GM19452 (cell line): ENCODE measurements around the gene TMEM37.

Experiments
- ATAC-seq: cut with Tn5 transposase; IDR thresholded peaks from one replicate; pipeline ENCODE4 v1.9.1; 2021; ENCODE audit not compliant: unreplicated experiment

TMEM37 gene

DNA sequence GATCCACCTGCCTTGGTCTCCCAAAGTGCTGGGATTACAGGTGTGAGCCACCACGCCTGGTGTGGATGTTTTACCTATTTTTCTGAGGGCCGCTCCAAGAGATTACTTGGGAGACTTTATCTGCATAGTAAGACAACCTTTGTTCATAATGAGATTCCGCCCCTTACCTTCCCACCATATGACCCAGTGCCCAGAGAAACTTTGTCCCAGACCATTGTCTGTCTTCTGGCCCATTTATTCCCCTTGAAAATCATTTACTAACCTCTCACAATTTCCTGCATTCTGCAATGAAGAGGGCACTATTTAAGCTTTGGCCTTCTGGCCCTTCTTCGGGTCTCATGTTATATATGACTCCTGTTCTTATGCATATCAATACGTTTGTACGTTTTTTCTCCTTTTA is 13.7 kb upstream of the TMEM37 start:
- ATAC-seq: no peak

DNA sequence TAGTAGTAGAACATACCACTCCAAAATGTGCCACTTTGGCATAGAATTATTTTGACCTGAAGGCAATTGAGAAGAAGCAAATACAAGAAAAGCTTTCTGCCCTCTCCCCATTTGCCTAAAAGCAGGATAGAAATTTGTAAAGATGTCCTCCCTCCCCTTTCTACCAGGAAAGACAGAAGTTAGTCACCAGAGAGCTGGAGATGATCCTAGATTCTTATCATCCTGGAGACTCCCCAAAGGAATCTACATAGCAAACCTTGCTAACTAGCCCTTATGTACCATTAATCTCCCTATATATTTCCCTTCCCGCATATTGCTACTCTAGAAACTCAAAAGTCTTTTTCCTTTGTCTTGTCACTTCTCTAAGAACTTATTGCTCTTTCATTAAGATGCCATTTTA is 12.6 kb upstream of the TMEM37 start:
- no peak for ATAC-seq

DNA sequence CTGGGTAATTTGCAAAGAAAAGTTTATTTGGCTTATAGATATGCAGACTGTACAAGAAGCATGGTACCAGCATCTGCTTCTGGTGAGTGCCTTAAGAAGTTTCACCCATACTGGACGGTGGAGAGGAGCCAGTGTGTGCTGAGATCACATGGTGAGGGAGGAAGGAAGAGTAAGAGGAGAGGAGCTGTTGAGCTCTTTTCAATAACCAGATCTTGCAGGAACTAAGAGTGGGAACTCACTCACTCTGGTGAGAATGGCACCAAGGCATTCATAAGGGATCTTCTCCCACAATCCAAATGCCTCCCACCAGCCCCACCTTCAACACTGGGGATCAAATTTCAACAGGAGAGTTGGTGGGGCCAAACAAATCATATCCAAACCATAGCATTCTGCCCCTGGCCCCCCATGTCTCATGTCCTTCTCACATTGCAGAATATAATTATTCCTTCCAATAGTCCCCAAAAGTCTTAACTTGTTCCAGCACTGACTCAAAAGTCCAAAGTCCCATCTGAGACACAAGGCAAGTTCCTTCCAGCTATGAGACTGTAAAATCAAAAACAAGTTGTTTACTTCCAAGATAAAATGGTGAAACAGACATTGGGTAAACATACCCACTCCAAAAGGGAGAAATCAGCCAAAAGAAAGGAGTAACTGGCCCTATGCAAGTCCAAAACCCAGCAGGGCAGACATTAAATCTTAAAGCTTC is 11.7 kb upstream of the TMEM37 start:
- no peak for ATAC-seq

DNA sequence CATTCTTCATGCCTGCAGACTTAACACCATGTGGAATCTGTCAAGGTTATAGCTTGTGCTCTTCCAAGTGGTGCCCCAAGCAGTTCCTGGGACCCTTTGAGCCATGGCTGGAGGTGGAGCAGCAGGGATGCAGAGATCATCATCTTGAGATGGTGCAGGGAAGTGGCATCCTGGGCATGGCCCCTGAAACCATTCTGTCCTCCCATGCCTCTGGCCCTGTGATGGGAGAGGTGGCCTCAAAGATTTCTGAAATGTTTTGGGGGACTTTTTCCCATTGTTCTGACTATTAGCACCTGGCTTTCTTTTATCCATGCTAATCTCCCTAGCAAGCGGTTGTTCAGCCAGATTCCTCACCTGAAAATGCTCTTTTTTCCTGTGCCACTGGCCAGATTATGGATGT is 10.3 kb upstream of the TMEM37 start:
- no peak for ATAC-seq

DNA sequence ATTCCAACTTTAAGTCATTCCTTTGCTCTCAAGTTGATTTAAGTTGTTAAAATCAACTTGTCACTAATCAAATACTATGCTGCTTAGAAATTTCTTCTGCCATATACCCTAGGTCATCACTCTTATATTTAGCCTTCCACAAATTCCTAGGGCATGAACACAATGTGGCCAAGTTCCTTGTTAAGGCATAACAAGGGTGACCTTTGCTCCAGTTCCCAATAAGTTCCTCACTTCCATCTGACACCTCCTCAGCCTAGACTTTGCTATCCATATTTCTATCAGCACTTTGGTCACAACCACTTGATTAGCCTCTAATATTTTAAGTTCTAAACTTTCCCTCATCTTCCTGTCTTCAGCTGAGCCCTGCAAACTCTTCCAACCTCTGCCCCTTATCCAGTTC is 9.9 kb upstream of the TMEM37 start:
- no peak for ATAC-seq

DNA sequence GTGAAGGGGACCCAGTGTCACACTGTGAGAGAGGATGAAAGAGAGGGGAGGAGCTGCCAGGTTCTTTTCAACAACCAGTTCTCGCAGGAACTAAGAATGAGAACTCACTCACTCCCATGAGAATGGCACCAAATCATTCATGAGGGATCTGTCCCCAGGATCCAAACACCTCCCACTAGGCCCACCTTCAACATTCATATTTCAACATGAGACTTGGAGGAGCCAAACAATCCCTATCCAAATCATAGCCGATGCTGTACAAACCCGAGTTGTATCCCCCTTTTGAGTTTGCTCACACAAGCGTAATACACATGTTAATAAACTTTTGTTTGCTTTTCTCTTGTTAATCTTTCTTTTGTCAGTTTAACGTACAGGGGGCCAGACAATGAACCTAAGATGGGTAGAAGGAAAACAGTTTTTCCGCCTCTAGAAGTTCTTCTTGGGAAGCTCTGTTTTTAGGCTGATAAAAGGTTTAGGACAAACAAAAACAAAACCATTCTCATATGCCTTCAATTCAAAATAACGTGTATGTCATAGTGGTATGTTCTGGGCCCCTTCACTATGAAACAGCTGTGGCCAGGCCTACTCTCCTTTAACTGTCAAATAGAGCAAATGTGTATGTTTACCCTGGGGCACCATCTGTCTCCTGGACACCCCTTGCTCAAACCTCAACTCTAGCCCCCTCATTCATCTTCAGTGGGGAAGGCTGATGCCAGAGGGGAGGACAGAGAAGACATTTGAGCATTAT is 9.1 kb upstream of the TMEM37 start:
- ATAC-seq: no peak

DNA sequence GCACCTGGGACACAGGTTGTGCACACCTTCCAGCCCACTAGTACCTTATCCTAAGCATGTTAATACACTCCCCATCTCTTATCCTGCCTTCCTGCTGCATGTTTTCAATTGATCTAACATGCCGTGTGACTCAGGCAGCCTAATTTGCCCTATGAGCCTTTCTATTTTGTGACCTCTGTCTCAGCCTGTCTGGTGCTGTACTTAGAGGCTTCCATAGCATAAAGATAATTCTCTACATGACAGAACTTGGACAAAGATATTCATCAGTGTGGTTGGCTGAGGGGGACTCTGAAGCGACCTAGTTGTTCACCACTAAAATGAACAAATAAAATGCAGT is 8.6 kb upstream of the TMEM37 start:
- ATAC-seq: no peak

DNA sequence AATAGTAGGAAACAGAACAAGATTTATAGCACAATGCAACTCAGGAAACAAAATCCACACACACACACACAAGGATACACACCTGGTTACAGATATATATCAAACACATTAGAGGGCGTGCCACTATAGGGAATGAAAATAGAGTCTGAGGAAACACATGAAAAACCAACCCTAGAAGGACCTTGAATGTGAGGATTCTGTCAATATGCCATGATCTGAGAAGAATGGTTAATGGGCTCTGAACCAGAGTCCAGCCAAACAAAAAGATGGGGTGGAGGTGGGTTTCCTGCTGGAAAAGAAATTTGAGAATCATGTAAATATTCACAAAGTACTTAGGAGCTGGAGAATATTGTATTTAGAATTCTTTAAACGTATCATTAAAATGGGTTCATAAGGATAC is 7.8 kb upstream of the TMEM37 start:
- no peak for ATAC-seq

DNA sequence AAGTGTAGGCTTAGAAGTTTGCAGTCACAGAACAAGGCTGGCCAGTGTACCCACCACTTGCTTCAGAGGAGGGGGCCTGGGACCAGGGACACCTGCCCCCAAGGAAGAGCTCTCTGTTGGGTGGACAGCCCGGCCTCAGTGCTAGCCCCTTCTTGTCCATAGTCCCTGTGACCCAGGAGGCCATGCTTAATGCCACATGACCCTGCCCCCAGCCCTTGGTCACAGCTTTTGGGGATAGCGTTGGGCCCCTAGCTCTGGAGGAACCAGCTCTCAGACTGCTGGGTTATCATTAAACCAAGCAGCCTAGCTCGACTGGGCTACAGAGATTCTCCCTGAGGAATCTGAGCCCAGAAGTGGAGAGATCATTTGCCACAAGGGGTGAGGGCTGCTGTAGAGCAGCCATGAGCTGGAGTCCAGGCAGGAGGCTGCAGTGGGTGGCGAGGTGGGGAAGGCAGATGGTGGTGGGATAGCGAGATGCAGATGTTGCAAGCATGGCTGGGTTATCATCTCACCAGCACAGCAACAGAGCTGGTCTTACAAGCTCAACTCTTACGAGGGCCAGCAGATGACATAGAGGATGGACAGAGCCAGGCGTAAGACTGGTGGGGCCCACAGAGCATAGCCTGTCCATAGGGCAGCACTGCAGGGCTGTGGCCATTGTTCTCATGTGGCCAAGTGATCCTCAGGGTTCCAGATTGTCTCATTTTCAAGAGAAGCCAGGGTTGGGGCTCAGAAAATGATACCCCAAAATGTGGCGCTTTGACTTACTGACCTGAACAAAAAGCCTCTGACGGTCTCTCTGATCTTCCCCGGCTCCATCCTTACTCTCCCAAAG is 7.2 kb upstream of the TMEM37 start:
- ATAC-seq: no peak

DNA sequence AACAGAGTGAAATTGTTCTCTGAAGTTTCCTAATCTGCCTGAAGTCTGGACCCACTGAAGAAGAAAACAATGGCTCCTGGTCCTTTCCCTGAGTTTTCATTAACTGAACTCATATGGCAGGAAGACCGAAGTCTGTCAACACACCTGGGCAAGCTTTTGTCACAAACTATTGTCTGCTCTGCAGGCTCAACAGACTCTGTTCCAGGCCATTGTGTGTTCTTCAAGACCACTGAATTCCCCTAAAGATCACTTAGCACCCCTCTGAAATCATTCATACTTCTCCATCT is 6.6 kb upstream of the TMEM37 start:
- no peak for ATAC-seq

DNA sequence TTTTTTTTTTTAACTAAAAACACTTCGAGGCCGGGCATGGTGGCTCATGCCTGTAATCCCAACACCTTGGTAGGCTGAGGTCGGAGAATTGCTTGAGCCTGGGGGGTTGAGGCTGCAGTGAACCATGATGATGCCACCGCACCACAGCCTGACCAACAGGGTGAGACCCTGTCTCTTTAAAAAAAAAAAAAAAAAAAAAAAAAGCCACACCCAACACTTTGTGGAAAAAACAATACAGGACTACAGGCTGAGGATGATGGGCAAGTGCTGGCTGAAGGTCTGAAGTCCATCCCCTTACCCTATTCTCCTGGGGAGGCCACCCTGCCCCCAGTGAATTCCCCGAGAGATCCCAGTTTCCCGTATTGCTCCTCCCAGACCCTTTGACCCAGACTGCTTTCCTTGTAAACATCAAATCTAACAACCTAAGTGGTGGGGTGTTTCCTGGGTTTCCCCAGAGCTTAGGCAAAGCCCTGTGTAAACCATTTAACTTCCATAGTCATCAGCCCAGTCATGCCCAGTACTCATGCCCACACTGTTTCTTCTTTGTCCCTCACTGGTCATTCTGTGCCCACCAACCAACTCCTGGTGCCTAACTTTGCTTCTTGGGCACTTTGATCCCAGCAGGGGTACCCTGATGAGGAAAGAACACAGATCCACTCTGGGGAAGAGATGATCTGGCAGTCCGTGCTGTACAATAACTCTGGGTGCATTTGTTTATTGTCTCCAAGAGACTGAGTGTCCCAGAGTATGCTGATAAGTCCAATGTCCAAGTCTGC is 5.8 kb upstream of the TMEM37 start:
- no peak for ATAC-seq

DNA sequence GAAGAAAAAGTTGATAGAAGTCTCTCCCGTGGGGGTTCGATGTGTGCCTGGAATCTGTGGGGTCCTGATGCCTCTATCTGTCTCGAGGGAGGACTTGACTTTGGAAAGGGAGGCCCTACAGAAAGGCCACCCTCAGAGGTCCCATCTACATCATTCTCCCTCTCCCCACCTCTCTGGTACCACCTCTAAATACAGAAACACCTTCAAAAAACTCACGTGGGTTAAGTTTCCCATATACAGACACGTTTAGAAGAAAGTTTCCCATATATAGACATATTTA is 5.3 kb upstream of the TMEM37 start:
- no peak for ATAC-seq

DNA sequence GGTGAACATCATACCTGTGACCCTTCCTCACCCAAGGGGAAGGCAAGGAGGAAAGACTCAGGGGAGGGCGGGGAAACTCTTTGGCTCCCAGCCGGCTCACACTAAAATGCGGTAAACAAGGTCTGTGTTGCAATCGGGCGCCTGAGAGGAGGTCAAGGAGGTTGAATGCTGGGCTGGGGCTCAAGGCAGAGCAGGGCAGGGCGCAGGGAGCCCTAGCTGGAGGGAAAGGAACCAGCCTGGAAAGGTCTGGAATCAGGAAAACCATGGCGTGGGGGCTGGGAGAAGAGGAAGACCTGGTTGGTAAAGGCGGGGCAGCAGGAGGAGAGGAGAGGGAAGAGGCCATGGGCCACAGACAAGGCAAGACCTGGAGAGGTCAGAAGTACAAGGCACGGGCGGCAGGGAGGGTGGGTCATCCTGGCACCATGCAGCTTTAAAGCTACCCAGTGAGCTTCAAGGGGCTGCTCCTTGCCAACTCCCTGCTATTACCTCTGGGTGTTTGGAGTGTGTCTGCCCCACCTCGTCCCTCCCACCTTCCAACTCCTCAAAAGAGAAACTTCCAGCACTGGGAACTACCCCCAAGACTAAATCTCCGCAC is 4.8 kb upstream of the TMEM37 start:
- ATAC-seq: no peak

DNA sequence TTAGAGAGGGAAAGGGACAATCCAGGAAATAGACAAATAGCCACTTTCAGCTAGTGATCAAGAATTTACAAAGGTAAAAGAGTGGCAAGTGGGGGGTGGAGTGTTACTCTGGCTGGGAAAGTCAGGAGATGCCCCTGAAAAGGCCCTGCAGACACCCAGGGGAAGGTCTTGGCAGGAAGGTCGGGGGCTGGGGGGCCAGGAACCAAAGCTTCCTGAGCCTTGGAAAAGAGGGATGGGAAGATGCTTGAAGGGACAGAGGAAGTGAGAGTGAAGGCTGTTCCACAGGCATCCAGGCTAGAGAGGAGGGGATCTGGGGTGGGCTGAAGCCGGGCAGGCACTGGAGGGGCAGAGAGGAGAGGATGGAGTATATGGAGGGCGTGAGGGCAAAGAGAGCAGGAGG is 3.9 kb upstream of the TMEM37 start:
- no peak for ATAC-seq

DNA sequence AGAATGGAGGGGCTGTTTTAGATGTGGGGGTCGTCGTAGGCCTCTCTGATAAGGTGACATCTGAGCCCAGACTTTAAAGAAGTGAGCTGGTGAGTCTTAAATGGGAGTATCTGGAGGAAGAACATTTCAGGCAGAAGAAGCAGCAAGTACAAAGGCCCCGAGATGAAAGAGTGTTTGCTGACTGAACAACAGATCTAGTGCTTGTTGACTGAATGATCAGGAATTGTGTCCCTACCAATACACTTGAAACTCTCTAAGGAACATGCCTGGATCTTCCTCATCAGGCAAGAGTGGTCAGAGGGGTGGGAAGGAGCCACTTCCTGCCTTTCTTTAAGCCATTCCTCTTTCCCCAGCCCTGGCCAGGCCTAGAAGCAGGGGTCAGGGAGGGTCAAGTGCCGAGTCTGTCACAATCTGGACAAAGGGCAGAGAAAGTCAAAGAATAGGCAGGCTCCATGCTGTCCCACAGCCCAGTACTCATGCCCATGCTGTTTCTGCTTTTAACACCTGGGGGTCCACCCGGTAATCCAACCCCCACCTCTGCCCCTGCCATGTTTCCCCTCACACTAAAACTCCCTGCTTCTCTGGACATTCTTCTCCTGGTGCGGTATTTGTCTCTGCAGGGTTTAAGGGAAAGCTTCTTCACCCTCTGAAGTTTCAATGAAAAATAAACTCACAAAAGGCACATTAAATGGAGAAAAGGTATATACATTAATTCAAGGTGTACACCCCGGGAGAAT is 3.0 kb upstream of the TMEM37 start:
- no peak for ATAC-seq

DNA sequence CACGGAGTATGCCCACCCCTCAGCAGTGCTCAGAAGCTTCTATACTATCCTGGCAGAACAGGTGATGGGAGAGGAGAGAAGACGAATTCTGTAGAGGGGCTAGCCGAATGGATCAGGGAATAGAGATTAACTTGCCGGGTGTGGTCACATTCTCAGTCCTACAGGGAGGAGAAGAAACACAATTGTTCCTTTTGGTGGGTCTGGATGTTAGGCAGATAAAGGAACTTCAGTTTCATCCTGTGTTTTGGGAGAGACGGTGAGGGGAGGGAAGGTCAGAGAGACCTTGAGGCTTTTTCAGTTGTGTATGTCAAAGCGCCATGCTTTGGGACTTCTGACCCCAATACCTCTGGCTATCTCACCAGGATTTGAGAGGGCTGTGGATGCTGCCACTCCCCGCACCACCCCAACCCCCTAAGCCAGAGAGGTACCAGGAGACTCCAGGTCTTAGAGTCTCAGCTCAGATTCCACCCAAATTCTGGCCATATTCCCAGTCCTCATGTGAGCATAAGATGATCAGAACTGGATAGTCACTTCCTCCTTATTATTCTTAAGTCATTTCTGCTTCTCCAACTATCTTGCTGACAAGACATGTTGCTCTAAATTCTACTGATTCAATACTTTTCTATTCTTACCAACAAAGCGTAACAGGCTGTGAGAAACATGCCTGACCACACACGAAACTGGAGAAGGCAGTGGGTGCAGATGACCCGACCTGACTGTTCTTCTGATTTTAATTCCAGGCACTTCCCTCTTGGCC is 2.3 kb upstream of the TMEM37 start:
- ATAC-seq: no peak

DNA sequence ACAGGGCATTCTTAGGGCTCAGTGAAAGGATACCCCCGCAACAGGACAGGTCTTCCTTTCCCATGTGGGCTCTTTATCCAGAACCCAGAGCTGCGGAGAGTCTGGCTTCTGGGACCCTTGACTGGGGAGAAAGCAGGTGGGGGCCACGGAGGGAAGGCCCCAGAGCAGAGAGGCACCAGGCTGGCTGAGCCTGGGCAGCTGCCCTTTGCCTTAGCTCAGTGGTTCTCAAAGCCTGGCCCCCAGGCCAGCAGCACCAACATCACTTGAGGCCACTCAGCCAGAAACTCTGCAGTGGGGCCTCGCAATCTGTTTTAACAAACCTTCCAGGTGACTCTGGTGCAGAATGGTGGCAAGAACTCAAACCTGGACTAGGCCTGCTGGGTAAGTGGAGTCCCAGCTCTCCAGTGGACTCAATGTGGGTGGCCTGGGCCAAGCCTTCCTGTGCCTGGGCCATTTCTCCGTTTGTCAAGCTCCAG is 1.6 kb upstream of the TMEM37 start:
- ATAC-seq: no peak

DNA sequence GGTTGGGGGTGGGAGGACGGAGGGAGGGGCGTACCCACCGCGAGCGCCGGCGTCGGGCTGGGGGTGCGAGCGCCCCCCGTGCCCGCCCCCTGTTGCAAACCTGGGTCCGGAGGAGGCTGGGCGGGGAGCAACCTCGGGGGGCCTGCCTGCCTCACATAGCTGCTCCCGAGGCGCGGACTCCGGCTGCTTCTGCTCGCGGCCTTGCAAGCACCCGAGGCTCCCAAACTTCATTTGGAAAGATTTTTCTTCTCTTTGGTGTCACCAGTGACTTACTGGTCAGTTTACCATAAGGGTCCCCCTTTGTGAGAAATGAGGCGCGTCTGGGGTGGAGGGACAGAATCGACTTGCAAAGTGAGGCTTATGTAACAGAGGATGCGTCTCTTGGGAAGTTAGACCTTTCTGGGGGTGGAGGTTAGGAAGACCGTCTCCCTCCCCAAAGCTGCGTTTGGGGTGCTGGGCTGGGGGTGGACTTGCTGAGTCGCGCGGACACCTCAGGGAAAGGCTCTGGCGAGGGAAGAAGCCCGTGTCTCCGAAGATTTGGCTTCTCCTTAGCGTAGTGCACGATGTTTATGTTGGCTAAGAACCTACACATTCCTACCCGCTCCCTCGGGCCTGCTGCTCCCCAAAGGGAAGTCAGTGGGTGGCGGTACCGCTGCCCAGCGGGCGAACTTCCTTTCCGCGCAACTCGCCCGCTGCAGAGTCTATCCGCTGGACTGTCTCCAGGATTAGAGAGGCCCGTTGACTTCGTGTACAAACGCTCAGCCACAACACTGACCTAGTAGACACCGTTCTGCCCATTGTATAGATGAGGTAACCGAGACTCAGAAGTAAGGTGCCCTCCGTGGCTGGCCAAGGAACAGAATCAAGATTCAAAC is 559 bp downstream of the TMEM37 start:
- peak; percentile 8 for ATAC-seq
